NT2/D1 (cell line): ENCODE data around the gene LANCL2.
A peak's percentile ranks its signal among the peaks of the same experiment; 100 is the strongest.

ENCODE experiments used
- DNase-seq: peaks from one replicate; pipeline ENCODE4 v3.0.0-alpha.2; 2011; ENCODE audit warnings: low read depth, low spot score
- H3K27me3 ChIP-seq: 2 replicates; pipeline ENCODE4 v1.6.0; 2011; ENCODE audit warnings: mild to moderate bottlenecking; ENCODE audit not compliant: insufficient read length, insufficient read depth
- H3K36me3 ChIP-seq: 2 replicates; pipeline ENCODE4 v1.6.1; 2011; ENCODE audit warnings: mild to moderate bottlenecking, low read length, mixed read lengths; ENCODE audit not compliant: insufficient read depth, insufficient read length
- H3K4me1 ChIP-seq: 2 replicates; pipeline ENCODE4 v1.5.1; 2011; ENCODE audit not compliant: insufficient read depth, insufficient read length
- H3K4me3 ChIP-seq: 2 replicates; pipeline ENCODE4 v1.5.1; 2011; ENCODE audit warnings: low read depth; ENCODE audit not compliant: insufficient read length
- H3K9ac ChIP-seq: 2 replicates; pipeline ENCODE4 v1.6.0; 2011; ENCODE audit warnings: low read depth; ENCODE audit not compliant: insufficient read length
- H3K9me3 ChIP-seq: 2 replicates; pipeline ENCODE4 v1.5.1; 2011; ENCODE audit warnings: mild to moderate bottlenecking, low read length; ENCODE audit not compliant: insufficient read depth
- SUZ12 ChIP-seq: IDR thresholded peaks from 2 replicates; pipeline ENCODE4 v1.6.1; 2011; ENCODE audit not compliant: insufficient read length, insufficient read depth; ENCODE audit errors: extremely low read depth
- YY1 ChIP-seq: IDR thresholded peaks from 2 replicates; pipeline ENCODE4 v1.6.1; 2011; ENCODE audit not compliant: insufficient read length, insufficient read depth
- ZNF274 ChIP-seq: IDR thresholded peaks from 2 replicates; pipeline ENCODE4 v1.6.1; 2011; ENCODE audit warnings: mild to moderate bottlenecking, low read depth, low read length

The LANCL2 gene

DNA sequence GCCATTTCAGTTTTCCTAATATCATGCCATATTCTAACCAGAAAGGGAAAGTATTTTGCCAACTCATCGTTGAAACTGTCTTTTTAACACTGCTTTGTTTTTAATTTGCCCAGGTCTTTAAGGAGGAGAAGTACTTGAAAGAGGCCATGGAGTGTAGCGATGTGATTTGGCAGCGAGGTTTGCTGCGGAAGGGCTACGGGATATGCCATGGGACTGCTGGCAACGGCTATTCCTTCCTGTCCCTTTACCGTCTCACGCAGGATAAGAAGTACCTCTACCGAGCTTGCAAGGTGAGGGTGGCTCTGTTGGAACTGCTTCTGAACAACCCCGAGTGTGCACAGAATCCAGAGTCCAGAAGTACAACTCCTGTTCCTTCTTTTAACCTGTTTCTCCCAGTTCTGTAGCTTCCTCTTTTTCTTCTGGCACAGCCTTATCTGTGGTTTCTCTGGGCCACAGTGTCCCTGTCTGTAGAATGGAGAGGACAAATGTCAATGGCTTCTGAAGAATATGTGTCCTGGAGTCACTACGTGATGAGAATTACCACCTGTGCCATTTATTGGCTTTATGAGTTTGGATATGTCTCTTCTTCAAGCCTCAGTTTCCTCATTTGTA is 60.1 kb downstream of the LANCL2 start:
- Histone ChIP-seq H3K4me1 (peaks cover 8% of the 10 kb centered on the region), H3K9ac (no peak overlapping the region), H3K9me3 (peaks cover 5% of the 10 kb centered on the region; the same call in 1 of the 2 replicates), H3K4me3 (no peak overlapping the region), H3K27me3 (no peaks in the 10 kb centered on the region), H3K36me3 (peaks cover 19% of the 10 kb centered on the region)
- DNase-seq, result no peak
- TF ChIP-seq SUZ12, result no peak
- no peak for TF ChIP-seq YY1

DNA sequence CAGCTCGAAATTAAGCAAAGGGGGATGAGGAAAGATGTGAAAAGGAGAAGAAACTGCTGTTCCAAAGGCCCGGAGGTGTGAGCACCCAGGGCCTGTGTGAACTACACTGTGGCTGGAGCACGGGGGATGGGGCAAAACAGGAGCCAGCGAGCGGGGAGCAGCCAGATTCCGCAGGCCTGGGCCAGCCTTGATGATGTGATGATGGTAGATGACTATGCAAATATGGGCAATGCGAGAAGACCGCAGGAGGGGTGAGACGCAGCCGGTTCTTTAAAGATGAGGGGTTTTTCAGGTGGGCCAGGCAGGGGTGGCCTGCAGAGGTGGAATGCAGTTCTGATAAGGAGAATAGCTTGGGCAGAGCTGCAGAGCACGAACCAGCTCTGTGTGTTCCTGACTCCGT is 61.5 kb downstream of the LANCL2 start:
- Histone ChIP-seq H3K4me1 (peaks cover 8% of the 10 kb centered on the region), H3K9ac (no peak overlapping the region), H3K27me3 (no peaks in the 10 kb centered on the region), H3K9me3 (peaks cover 5% of the 10 kb centered on the region; the same call in 1 of the 2 replicates), H3K36me3 (peaks cover 26% of the 10 kb centered on the region), H3K4me3 (no peak overlapping the region)
- peak; percentile 43 for DNase-seq
- no peak for TF ChIP-seq SUZ12
- TF ChIP-seq YY1, result no peak
- no peak for TF ChIP-seq ZNF274

DNA sequence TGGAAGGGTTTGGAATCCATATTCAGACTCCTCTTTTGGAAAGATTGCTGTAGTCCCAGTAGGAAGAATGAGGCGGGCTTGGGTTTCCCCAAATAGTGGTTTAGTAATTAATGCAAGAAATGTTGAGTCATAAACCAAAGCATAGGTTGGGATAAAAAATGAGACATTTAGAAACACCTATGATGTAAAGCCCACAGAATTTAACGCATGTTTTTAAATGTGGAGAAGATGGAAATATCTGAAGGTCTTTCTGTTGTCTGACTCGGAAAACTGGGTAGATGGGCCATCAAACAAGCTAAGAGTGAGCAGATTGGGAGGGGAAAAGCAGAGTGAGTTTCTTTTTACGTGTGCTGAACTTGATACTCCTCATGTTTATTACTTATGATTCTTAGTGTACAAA is 62.2 kb downstream of the LANCL2 start:
- DNase-seq, result no peak
- Histone ChIP-seq H3K36me3 (peaks cover 29% of the 10 kb centered on the region), H3K4me1 (peaks cover 8% of the 10 kb centered on the region), H3K27me3 (no peaks in the 10 kb centered on the region), H3K4me3 (no peak overlapping the region), H3K9me3 (peaks cover 5% of the 10 kb centered on the region; the same call in 1 of the 2 replicates), H3K9ac (no peak overlapping the region)
- no peak for TF ChIP-seq YY1
- no peak for TF ChIP-seq SUZ12
- no peak for TF ChIP-seq ZNF274

DNA sequence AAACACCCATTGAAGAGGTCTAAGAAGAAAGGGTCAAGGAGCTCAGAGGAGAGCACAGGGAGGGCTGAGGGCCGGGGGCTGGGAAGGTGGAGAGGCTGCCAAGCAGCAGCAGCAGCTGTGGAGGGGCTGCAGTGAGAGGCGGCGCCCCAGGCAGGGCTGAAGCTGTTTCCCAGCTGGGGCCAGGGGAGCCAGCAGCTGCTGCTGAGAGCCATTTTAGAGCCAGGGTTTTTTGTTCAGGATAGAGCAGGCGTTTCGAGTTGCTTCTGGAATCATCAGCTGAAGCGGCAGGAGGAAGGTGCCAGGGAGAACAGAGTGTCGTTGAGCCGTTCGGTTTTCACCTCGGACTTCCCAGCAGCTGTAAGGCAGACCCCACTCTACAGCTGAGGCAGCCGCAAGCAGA is 62.7 kb downstream of the LANCL2 start:
- Histone ChIP-seq H3K4me1 (peaks cover 8% of the 10 kb centered on the region), H3K9ac (no peak overlapping the region), H3K36me3 (peaks cover 29% of the 10 kb centered on the region), H3K9me3 (peaks cover 5% of the 10 kb centered on the region; the same call in 1 of the 2 replicates), H3K27me3 (no peaks in the 10 kb centered on the region), H3K4me3 (no peak overlapping the region)
- no peak for TF ChIP-seq ZNF274
- no peak for TF ChIP-seq SUZ12
- TF ChIP-seq YY1, result no peak
- DNase-seq, result no peak

DNA sequence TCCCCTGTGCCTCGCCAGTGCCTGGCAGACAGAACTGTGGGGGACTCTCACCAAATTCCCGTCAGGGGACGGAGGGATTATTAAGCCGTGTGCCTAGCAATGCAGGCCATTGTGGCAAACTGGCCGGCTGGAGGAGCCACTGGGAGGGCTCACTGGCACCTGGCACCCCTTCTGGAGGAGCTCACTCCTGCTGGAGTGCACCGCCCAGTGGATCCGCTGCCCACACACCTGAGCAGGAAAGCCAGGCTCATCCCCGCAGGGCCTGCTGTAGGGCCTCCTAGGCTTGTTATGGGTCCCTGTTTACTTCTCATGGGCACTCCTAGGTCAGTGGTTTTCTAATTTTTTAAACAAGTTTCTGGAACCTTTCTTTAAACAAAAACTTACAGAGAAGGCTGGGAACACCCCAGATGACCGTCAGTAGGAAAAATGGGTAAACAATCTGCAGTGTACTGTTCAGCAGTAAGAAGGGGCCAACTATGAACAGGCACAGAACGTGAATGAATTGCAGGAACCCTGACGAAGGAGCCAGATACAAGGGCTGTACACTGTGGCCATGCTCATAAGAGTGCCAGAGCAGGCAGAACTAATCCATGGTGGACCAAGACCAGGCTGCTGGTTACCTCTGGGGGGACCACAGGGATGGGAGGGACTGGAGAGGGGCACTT is 64.8 kb downstream of the LANCL2 start:
- Histone ChIP-seq H3K4me1 (peaks cover 9% of the 10 kb centered on the region), H3K4me3 (no peak overlapping the region), H3K9me3 (peaks cover 5% of the 10 kb centered on the region; the same call in 1 of the 2 replicates), H3K27me3 (no peaks in the 10 kb centered on the region), H3K9ac (no peak overlapping the region), H3K36me3 (peaks cover 29% of the 10 kb centered on the region)
- no peak for DNase-seq
- TF ChIP-seq ZNF274 (no peak), YY1 (no peak), SUZ12 (no peak)

DNA sequence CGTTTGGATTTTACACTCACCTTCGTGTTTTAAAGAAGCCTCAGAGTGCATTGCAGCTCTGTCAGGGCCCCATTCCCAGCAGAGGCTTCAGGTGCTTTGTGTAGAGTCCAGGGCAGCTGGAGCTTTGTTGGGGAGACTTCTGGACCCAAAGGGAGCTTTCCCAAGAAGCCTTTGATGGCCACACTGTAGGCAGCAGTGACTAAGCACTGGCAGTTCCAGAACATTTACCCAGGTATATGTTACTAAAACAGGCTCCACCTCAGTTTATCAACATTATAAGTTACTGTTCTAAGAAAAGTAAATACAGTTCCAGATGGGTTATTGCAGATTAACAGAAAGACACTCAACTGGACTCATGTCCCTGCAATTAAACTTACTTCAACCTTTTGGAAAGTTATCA is 66.8 kb downstream of the LANCL2 start:
- Histone ChIP-seq H3K9ac (no peak overlapping the region), H3K27me3 (no peaks in the 10 kb centered on the region), H3K9me3 (peaks cover 5% of the 10 kb centered on the region; the same call in 1 of the 2 replicates), H3K36me3 (peaks cover 17% of the 10 kb centered on the region), H3K4me3 (no peak overlapping the region), H3K4me1 (peaks cover 10% of the 10 kb centered on the region)
- DNase-seq, result no peak
- no peak for TF ChIP-seq YY1
- no peak for TF ChIP-seq SUZ12
- TF ChIP-seq ZNF274, result no peak

DNA sequence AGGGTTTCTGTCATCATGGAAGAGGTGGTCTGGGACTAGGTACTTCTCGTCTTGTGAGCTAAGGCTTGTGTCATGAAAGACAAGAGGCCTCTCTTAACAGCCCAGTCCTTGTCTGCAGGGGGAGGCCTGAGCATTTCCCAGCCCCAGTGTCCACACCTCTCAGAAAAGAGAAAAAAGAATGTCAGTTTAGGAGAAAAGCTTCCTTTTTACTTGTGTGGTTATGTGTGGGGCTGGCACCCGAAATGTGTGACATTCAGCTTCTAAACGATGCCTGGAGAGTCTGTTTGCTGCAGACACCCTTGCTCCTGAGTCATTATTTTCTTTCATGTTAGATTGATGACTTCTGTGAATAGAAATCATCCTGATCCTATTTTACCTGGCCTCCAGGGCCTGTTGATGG is 67.4 kb downstream of the LANCL2 start:
- H3K27me3 ChIP-seq, result no peaks in the 10 kb centered on the region
- no peak overlapping the region for H3K4me3 ChIP-seq
- peaks cover 10% of the 10 kb centered on the region for H3K4me1 ChIP-seq
- TF ChIP-seq ZNF274 (no peak), YY1 (no peak), SUZ12 (no peak)
- H3K9me3 ChIP-seq, result peaks cover 5% of the 10 kb centered on the region; the same call in 1 of the 2 replicates
- peaks cover 17% of the 10 kb centered on the region for H3K36me3 ChIP-seq
- no peak for DNase-seq
- H3K9ac ChIP-seq, result no peak overlapping the region
